ENCODE results near the gene DCDC2C.

The DCDC2C gene

GRCh38 chr2:3754280-3754679 lies 50.9 kb downstream of the DCDC2C start:
- TF ChIP-seq CTCF (IDR thresholded peaks at IDR 0.05; ENCODE audit: extremely low read depth, missing control alignments): no peak
- no peak for DNase-seq (ENCODE audit: low spot score)

GRCh38 chr2:3754795-3755194 lies 51.4 kb downstream of the DCDC2C start:
- DNase-seq (ENCODE audit: low spot score): no peak
- no peak for TF ChIP-seq CTCF (IDR thresholded peaks at IDR 0.05; ENCODE audit: extremely low read depth, missing control alignments)

GRCh38 chr2:3755277-3755676 lies 51.9 kb downstream of the DCDC2C start:
- no peak for TF ChIP-seq CTCF (IDR thresholded peaks at IDR 0.05; ENCODE audit: extremely low read depth, missing control alignments)
- no peak for DNase-seq (ENCODE audit: low spot score)

GRCh38 chr2:3756306-3756705 lies 52.9 kb downstream of the DCDC2C start:
- no peak for DNase-seq (ENCODE audit: low spot score)
- no peak for TF ChIP-seq CTCF (IDR thresholded peaks at IDR 0.05; ENCODE audit: extremely low read depth, missing control alignments)

GRCh38 chr2:3758906-3759305 lies 55.5 kb downstream of the DCDC2C start:
- no peak for DNase-seq (ENCODE audit: low spot score)
- TF ChIP-seq CTCF (IDR thresholded peaks at IDR 0.05; ENCODE audit: extremely low read depth, missing control alignments): no peak

- no peak for TF ChIP-seq CTCF (IDR thresholded peaks at IDR 0.05; ENCODE audit: extremely low read depth, missing control alignments)
- no peak for DNase-seq (ENCODE audit: low spot score)
Measured at GRCh38 chr2:3759331-3759730, 56.0 kb downstream of the DCDC2C start.

GRCh38 chr2:3759761-3760160 lies 56.4 kb downstream of the DCDC2C start:
- no peak for DNase-seq (ENCODE audit: low spot score)
- no peak for TF ChIP-seq CTCF (IDR thresholded peaks at IDR 0.05; ENCODE audit: extremely low read depth, missing control alignments)
